ENCODE measurements around the gene RIMS4. TPM values are rescaled to one million over a fixed set of nuclear protein-coding genes. Genes with fewer than 3 reads are reported as not detected.

The RIMS4 gene
- total RNA-seq, 1 donor from 2014 or later, result 5.3 TPM

- DNase-seq (ENCODE audit: low spot score), result no peak
- Histone ChIP-seq H3K4me1 (no peaks in the 10 kb centered on the region), H2AFZ (replicated peaks) (no peak overlapping the region), H4K20me1 (ENCODE audit: low read depth) (no peaks in the 10 kb centered on the region), H3K27me3 (no peaks in the 10 kb centered on the region), H3K79me2 (ENCODE audit: low read depth) (no peaks in the 10 kb centered on the region), H3K36me3 (no peaks in the 10 kb centered on the region), H3K9me3 (ENCODE audit: low read depth) (no peaks in the 10 kb centered on the region), H3K4me2 (no peak overlapping the region), H3K4me3 (no peak overlapping the region), H3K27ac (no peak overlapping the region), H3F3A (ENCODE audit: low read depth) (no peaks in the 10 kb centered on the region), H3K9ac (no peak overlapping the region)
- Mint-ChIP-seq H3K36me3 (no peaks in the 10 kb centered on the region), H3K4me1 (peaks cover 8% of the 10 kb centered on the region), H3K27me3 (ENCODE audit: insufficient read depth, low read depth) (peaks cover 10% of the 10 kb centered on the region), H3K9me3 (no peaks in the 10 kb centered on the region), H3K27ac (no peak overlapping the region), H3K4me3 (no peak overlapping the region)
- TF ChIP-seq EZH2phosphoT487 (IDR thresholded peaks at IDR 0.05) (no peak), CTCF (IDR thresholded peaks at IDR 0.05) (no peak), EZH2 (IDR thresholded peaks at IDR 0.05) (no peak)
Observed at GRCh38 chr20:44719841-44720240, 90.5 kb downstream of the RIMS4 start.

GRCh38 chr20:44717986-44718385, 92.4 kb downstream of the RIMS4 start:
- Histone ChIP-seq H3K9me3 (ENCODE audit: low read depth) (no peaks in the 10 kb centered on the region), H4K20me1 (ENCODE audit: low read depth) (no peaks in the 10 kb centered on the region), H3K4me3 (no peak overlapping the region), H3K9ac (no peak overlapping the region), H3K4me2 (no peak overlapping the region), H3K4me1 (no peaks in the 10 kb centered on the region), H3K27me3 (no peaks in the 10 kb centered on the region), H3F3A (ENCODE audit: low read depth) (no peaks in the 10 kb centered on the region), H3K27ac (no peak overlapping the region), H3K79me2 (ENCODE audit: low read depth) (no peaks in the 10 kb centered on the region), H2AFZ (replicated peaks) (peak overlapping the region; percentile 46), H3K36me3 (no peaks in the 10 kb centered on the region)
- Mint-ChIP-seq H3K4me3 (no peak overlapping the region), H3K4me1 (peaks cover 8% of the 10 kb centered on the region), H3K36me3 (no peaks in the 10 kb centered on the region), H3K27ac (no peak overlapping the region), H3K27me3 (ENCODE audit: insufficient read depth, low read depth) (peaks cover 10% of the 10 kb centered on the region), H3K9me3 (no peaks in the 10 kb centered on the region)
- TF ChIP-seq EZH2 (IDR thresholded peaks at IDR 0.05) (no peak), CTCF (IDR thresholded peaks at IDR 0.05) (peak; percentile 52), EZH2phosphoT487 (IDR thresholded peaks at IDR 0.05) (no peak)
- peak; percentile 37 for DNase-seq (ENCODE audit: low spot score)

DNA sequence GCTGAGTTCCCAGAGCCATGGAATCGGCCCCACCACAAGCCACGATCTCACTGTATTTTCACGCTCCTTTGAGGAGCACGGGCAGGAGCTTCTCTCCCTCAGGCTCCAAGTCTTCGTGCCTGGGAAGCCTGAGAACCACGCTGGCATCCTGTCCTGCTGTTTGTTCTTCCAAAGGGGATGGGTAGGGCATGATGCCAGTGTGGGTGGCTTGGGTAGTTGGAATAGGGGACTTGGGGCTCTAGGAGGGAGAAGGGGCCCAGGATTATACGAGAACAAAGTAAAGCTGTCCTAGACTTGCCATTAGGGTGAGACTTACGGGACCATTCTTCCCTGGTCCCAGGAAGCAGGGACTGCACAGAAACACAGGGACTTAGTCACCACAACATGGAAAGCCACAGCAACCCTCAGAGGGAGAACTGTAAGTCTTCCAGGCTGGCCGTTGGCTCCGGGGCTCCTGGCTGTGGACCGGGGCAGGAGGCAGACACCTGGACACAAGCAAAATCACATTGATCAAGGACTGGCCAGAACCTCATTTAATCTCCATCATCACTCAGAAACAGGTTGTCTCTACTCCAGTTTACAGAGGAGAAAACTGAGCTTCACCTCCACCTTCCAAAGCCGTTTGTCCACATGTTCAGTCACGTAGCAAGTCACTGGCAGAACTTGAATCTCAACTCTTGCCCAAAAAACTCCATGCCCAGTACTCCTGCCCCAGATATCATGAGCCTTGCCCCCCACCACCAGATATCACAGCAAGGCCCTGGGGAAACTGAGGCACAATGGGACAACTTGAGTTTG, 93.8 kb downstream of the RIMS4 start:
- Mint-ChIP-seq H3K27me3 (ENCODE audit: insufficient read depth, low read depth) (peaks cover 7% of the 10 kb centered on the region), H3K27ac (peak overlapping the region; percentile 8), H3K4me3 (no peak overlapping the region), H3K4me1 (peaks cover 8% of the 10 kb centered on the region), H3K9me3 (no peaks in the 10 kb centered on the region), H3K36me3 (no peaks in the 10 kb centered on the region)
- Histone ChIP-seq H3K4me3 (no peak overlapping the region), H3K4me1 (no peaks in the 10 kb centered on the region), H3K27me3 (no peaks in the 10 kb centered on the region), H3F3A (ENCODE audit: low read depth) (no peaks in the 10 kb centered on the region), H3K9me3 (ENCODE audit: low read depth) (no peaks in the 10 kb centered on the region), H4K20me1 (ENCODE audit: low read depth) (no peaks in the 10 kb centered on the region), H2AFZ (replicated peaks) (no peak overlapping the region), H3K9ac (no peak overlapping the region), H3K79me2 (ENCODE audit: low read depth) (no peaks in the 10 kb centered on the region), H3K4me2 (no peak overlapping the region), H3K27ac (no peak overlapping the region), H3K36me3 (no peaks in the 10 kb centered on the region)
- TF ChIP-seq EZH2phosphoT487 (IDR thresholded peaks at IDR 0.05), result no peak
- no peak for TF ChIP-seq EZH2 (IDR thresholded peaks at IDR 0.05)
- TF ChIP-seq CTCF (IDR thresholded peaks at IDR 0.05), result no peak
- no peak for DNase-seq (ENCODE audit: low spot score)

All from neural progenitor cell (in vitro differentiated cells).